Adrenal gland (tissue), 5 donors: ENCODE data around the gene MMP24OS.

Experiments used
- CTCF ChIP-seq, 6 experiments: fragments of 450-650 bp in 4 of 6; fragments of 200-600 bp in 2 of 6; sonication (generic) in 1 of 6; IDR thresholded peaks; 1 replicate in 5 of 6; 2 replicates in 1 of 6; pipeline versions ENCODE4 v1.5.1 to v1.8.0; 2016 to 2021; ENCODE audit warnings: antibody characterized with exemption in 6 of 6, mild to moderate bottlenecking in 2 of 6, moderate library complexity in 1 of 6
- POLR2A ChIP-seq, 2 donors: fragments of 450-650 bp; IDR thresholded peaks; one replicate each; pipeline ENCODE4 v1.6.1; 2017; ENCODE audit warnings: antibody characterized with exemption in 2 of 2, mild to moderate bottlenecking in 2 of 2, moderate library complexity in 1 of 2
- donor health status: DM: no; HTN: no; CAD: no.

DNA sequence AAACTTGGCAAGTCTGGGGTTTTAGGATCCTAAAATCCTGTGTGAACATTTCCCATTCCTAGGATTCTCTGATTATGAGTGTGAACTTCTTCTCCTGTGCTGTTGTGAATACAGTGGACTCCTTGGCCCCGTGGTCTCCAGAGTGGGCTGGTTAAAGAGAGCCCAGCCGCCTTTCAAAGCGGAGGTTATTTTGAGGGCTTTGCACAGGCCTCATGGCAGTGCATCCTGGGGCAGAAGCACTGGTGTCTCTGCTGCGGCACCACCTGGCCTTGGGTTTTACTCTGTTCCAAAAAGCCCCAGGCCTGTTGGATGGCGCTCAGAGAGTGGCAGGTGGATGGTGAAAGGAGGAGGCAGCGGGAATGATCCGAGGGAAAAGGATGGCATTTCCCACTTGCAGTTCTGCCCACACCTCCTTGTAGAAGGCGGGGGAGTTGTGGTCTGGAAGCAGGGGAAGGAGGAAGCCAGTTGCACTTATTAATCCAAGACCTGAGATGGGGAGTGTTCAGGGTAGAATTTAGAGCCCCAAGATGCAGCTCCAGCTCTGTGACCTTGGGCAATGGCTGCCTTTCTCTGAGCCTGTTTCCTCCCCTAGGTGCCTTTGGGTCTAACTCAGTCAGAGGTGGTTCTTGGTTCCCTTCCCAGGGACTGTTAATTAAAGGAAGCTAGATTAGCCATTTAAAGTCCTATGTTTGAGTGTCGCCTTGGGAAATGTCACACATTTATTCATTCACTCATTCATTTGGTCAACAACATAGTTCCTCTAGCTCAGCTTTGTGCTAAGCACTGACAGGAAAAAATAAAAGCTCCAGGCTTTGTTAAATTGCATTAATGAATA lies 29.1 kb downstream of the MMP24OS start:
- TF ChIP-seq CTCF (IDR thresholded peaks at IDR 0.05) (no peak), POLR2A (IDR thresholded peaks at IDR 0.05) (no peak)
